GM18868 (cell line): Measurements from ENCODE around the gene LDHA.

Experiments
- ATAC-seq: cut with Tn5 transposase; IDR thresholded peaks from one replicate; pipeline ENCODE4 v1.9.1; 2021; ENCODE audit warnings: mild to moderate bottlenecking, moderate library complexity; ENCODE audit not compliant: unreplicated experiment

The LDHA gene

GRCh38 chr11:18394275-18394927, at the start of gene LDHA:
TSS of gene LDHA (plus strand) at chr11:18394563. CDS start at chr11:18396843, 2,280 bp downstream.
- ATAC-seq = peak; percentile 73

GRCh38 chr11:18347471-18348125, 46.8 kb upstream of the LDHA start:
- ATAC-seq = no peak

- no peak for ATAC-seq
Observed at GRCh38 chr11:18352581-18352980, 41.8 kb upstream of the LDHA start.

- ATAC-seq = no peak
Observed at GRCh38 chr11:18358646-18359045, 35.7 kb upstream of the LDHA start.

- ATAC-seq = no peak
Observed at GRCh38 chr11:18361154-18361553, 33.2 kb upstream of the LDHA start.

- ATAC-seq = no peak
Observed at GRCh38 chr11:18364495-18365073, 29.8 kb upstream of the LDHA start.

- no peak for ATAC-seq
Observed at GRCh38 chr11:18365741-18366140, 28.6 kb upstream of the LDHA start.

GRCh38 chr11:18366286-18366685, 28.1 kb upstream of the LDHA start:
- no peak for ATAC-seq

- no peak for ATAC-seq
Observed at GRCh38 chr11:18367431-18367830, 26.9 kb upstream of the LDHA start.

- ATAC-seq = no peak
Observed at GRCh38 chr11:18368221-18368620, 26.1 kb upstream of the LDHA start.

- no peak for ATAC-seq
Observed at GRCh38 chr11:18369398-18369797, 25.0 kb upstream of the LDHA start.

GRCh38 chr11:18371279-18371678, 23.1 kb upstream of the LDHA start:
- no peak for ATAC-seq

- ATAC-seq = no peak
Observed at GRCh38 chr11:18372201-18372600, 22.2 kb upstream of the LDHA start.

- ATAC-seq = no peak
Observed at GRCh38 chr11:18374956-18375355, 19.4 kb upstream of the LDHA start.

GRCh38 chr11:18375941-18376340, 18.4 kb upstream of the LDHA start:
- ATAC-seq = no peak

GRCh38 chr11:18379201-18379600, 15.2 kb upstream of the LDHA start:
- ATAC-seq = no peak

GRCh38 chr11:18383388-18384156, 10.8 kb upstream of the LDHA start:
- ATAC-seq = peak; percentile 92

GRCh38 chr11:18384157-18384641, 10.2 kb upstream of the LDHA start:
- peak; percentile 32 for ATAC-seq

GRCh38 chr11:18390088-18390487, 4.3 kb upstream of the LDHA start:
- ATAC-seq = no peak

- peak; percentile 17 for ATAC-seq
Observed at GRCh38 chr11:18392434-18393321, 1.7 kb upstream of the LDHA start.
